ENCODE measurements around the gene SETD1A. TPM values are rescaled to one million over a fixed set of nuclear protein-coding genes. Genes with fewer than 3 reads are reported as not detected.
A peak's percentile ranks its signal among the peaks of the same experiment; 100 is the strongest.

SETD1A gene
- total and polyA plus RNA-seq, 9 of the 15 experiments (the other 6 are each of a cell fraction or from before 2014, with no cell fraction given) = 0.08 to 36.0 (median 4.2) TPM

GRCh38 chr16:30921748-30922419, 35.7 kb upstream of the SETD1A start (continued):
- TF ChIP-seq GTF3C2 (IDR thresholded peaks at IDR 0.05; ENCODE audit: borderline replicate concordance, extremely low read depth, insufficient read length) = no peak
- TF ChIP-seq ESRRB (CRISPR knock-in tag; IDR thresholded peaks at IDR 0.05; ENCODE audit: borderline replicate concordance) = no peak
- no peak for TF ChIP-seq ZNF232 (CRISPR knock-in tag; IDR thresholded peaks at IDR 0.05)
- TF ChIP-seq MAX (CRISPR knock-in tag; IDR thresholded peaks at IDR 0.05) = 0 out of 2 replicates have a peak, but pooled peaks have one; percentile 13
- TF ChIP-seq FOXP1 (CRISPR knock-in tag; IDR thresholded peaks at IDR 0.05) = peak; percentile 69; the same call in 1 of the 2 replicates
- TF ChIP-seq IRF2 (CRISPR knock-in tag; IDR thresholded peaks at IDR 0.05) = no peak
- TF ChIP-seq E2F3 (CRISPR knock-in tag; IDR thresholded peaks at IDR 0.05) = 0 out of 2 replicates have a peak, but pooled peaks have one; percentile 34
- no peak for TF ChIP-seq FIP1L1 (IDR thresholded peaks at IDR 0.05; ENCODE audit: low read depth, low read length, poor library complexity, severe bottlenecking)
- TF ChIP-seq ELF1 (tag; IDR thresholded peaks at IDR 0.05) = no peak
- peak in 1 of 2 experiments; percentile 84; a peak in 2 of 4 replicates for TF ChIP-seq HDAC1 (IDR thresholded peaks at IDR 0.05)
- TF ChIP-seq EGR1 (conservative IDR thresholded peaks at IDR 0.05) = no peak
- no peak for TF ChIP-seq NFE2 (IDR thresholded peaks at IDR 0.05; ENCODE audit: low read depth)
- no peak for TF ChIP-seq MXD1 (CRISPR knock-in tag; IDR thresholded peaks at IDR 0.05; ENCODE audit: borderline replicate concordance, poor library complexity, severe bottlenecking)
- TF ChIP-seq PML (IDR thresholded peaks at IDR 0.05; ENCODE audit: low read length) = no peak; the same call in 1 of the 2 replicates
- no peak for TF ChIP-seq CSDE1 (IDR thresholded peaks at IDR 0.05)
- no peak for TF ChIP-seq HEY1 (CRISPR knock-in tag; IDR thresholded peaks at IDR 0.05; ENCODE audit: borderline replicate concordance)
- TF ChIP-seq SLC30A9 (CRISPR knock-in tag; IDR thresholded peaks at IDR 0.05) = no peak
- TF ChIP-seq GABPB1 (CRISPR knock-in tag; IDR thresholded peaks at IDR 0.05) = no peak
- no peak for TF ChIP-seq IRF1 (CRISPR knock-in tag; IDR thresholded peaks at IDR 0.05; ENCODE audit: borderline replicate concordance)
- 0 out of 2 replicates have a peak, but pooled peaks have one; percentile 10 for TF ChIP-seq HDGF (IDR thresholded peaks at IDR 0.05)
- no peak for TF ChIP-seq IFI16 (CRISPR knock-in tag; IDR thresholded peaks at IDR 0.05)
- TF ChIP-seq ADNP (tag; IDR thresholded peaks at IDR 0.05) = peak; percentile 97
- no peak for TF ChIP-seq TRIM24 (IDR thresholded peaks at IDR 0.05)
- 0 out of 2 replicates have a peak, but pooled peaks have one; percentile 63 for TF ChIP-seq SMARCE1 (IDR thresholded peaks at IDR 0.05)
- TF ChIP-seq TAF15 (IDR thresholded peaks at IDR 0.05; ENCODE audit: low read depth, low read length) = no peak
- TF ChIP-seq MEF2A (IDR thresholded peaks at IDR 0.05; ENCODE audit: control insufficient read depth, low read depth, low read length) = no peak
